H1 (cell line): Measurements from ENCODE around the gene DYDC2. TPM values are rescaled to one million over a fixed set of nuclear protein-coding genes. Genes with fewer than 3 reads are reported as not detected.

Source experiments
- CTCF ChIA-PET: fragments of 300-600 bp; sonication (Branson Sonifier 250); formaldehyde crosslinking; loops from one replicate; lab custom pipeline; 2021; ENCODE audit not compliant: partially characterized antibody; lab: Charles Lee
- POLR2A ChIA-PET: fragments of 300-600 bp; sonication (Branson Sonifier 250); formaldehyde crosslinking; loops from one replicate; lab custom pipeline; 2021; ENCODE audit warnings: inconsistent platforms; ENCODE audit not compliant: partially characterized antibody; lab: Charles Lee
- DNase-seq, 2 experiments: peaks; one replicate each; pipeline versions ENCODE4 v3.0.0 to v3.0.0-alpha.2; 2010 to 2022; ENCODE audit warnings: low spot score in 2 of 2, low read depth in 1 of 2, mixed read lengths in 1 of 2
- FAIRE-seq: peaks from 2 replicates; lab custom pipeline; 2011; peaks lifted over from hg19 to GRCh38; lab: Jason Lieb, UNC
- H2AFZ ChIP-seq: 2 replicates; pipeline ENCODE4 v1.8.1; 2012; ENCODE audit warnings: low read length, inconsistent platforms
- H2AK5ac ChIP-seq: 2 replicates; pipeline ENCODE4 v1.6.1; 2013; ENCODE audit warnings: low read depth, low read length
- H2BK120ac ChIP-seq: replicated peaks from 2 replicates; pipeline ENCODE3; 2013; ENCODE audit warnings: low read depth, low read length, inconsistent platforms
- H2BK12ac ChIP-seq: 2 replicates; pipeline ENCODE4 v1.6.1; 2013; ENCODE audit warnings: low read depth, low read length
- H2BK15ac ChIP-seq: 2 replicates; pipeline ENCODE4 v1.6.1; 2013; ENCODE audit warnings: low read length
- H2BK20ac ChIP-seq: 2 replicates; pipeline ENCODE4 v1.6.1; 2013; ENCODE audit warnings: low read length
- H2BK5ac ChIP-seq: 2 replicates; pipeline ENCODE4 v1.6.1; 2013; ENCODE audit warnings: low read depth, low read length
- H3K14ac ChIP-seq: 2 replicates; pipeline ENCODE4 v1.6.1; 2013; ENCODE audit warnings: inconsistent platforms; ENCODE audit not compliant: insufficient read length
- H3K18ac ChIP-seq: 2 replicates; pipeline ENCODE4 v1.6.1; 2013; ENCODE audit warnings: low read length; ENCODE audit errors: extremely low read depth
- H3K23ac ChIP-seq: 2 replicates; pipeline ENCODE4 v1.6.1; 2013; ENCODE audit warnings: inconsistent platforms; ENCODE audit not compliant: insufficient read length
- H3K23me2 ChIP-seq: 2 replicates; pipeline ENCODE4 v1.6.1; 2013; ENCODE audit warnings: low read depth, low read length
- H3K27ac ChIP-seq: 2 replicates; pipeline ENCODE4 v1.6.1; 2011; ENCODE audit warnings: low read depth, low read length, inconsistent platforms
- H3K27me3 ChIP-seq, 4 experiments: replicated peaks in 1 of 4; 1 replicate in 1 of 4; 2 replicates in 3 of 4; pipeline versions ENCODE4 v1.6.1 to v1.8.1; 2011 to 2013; ENCODE audit warnings: low read length in 3 of 4, mild to moderate bottlenecking in 3 of 4, inconsistent platforms in 2 of 4, mixed read lengths in 2 of 4, moderate library complexity in 1 of 4; ENCODE audit not compliant: control insufficient read depth in 3 of 4, insufficient read depth in 3 of 4; ENCODE audit errors: extremely low read depth in 1 of 4
- H3K36me3 ChIP-seq, 4 experiments: 2 replicates each; pipeline versions ENCODE4 v1.6.1 to v1.8.1; 2011 to 2013; ENCODE audit warnings: mild to moderate bottlenecking in 4 of 4, low read length in 3 of 4, moderate library complexity in 2 of 4, control low read depth in 1 of 4, inconsistent platforms in 1 of 4; ENCODE audit not compliant: insufficient read depth in 4 of 4, control insufficient read depth in 2 of 4
- H3K4ac ChIP-seq: replicated peaks from 2 replicates; pipeline ENCODE3; 2013; ENCODE audit warnings: low read length, low read depth, mixed read lengths, inconsistent platforms; ENCODE audit not compliant: insufficient read length
- H3K4me1 ChIP-seq, 4 experiments: replicated peaks in 1 of 4; 1 replicate in 1 of 4; 2 replicates in 3 of 4; pipeline versions ENCODE4 v1.6.1 to v1.8.1; 2011 to 2013; ENCODE audit warnings: low read length in 3 of 4, inconsistent platforms in 2 of 4, mixed read lengths in 1 of 4; ENCODE audit not compliant: insufficient read depth in 4 of 4, control insufficient read depth in 3 of 4
- H3K4me2 ChIP-seq, 2 experiments: 2 replicates each; pipeline versions ENCODE4 v1.6.1 to v1.8.1; 2011 to 2013; ENCODE audit warnings: low read depth in 2 of 2, low read length in 2 of 2, control low read depth in 1 of 2, inconsistent platforms in 1 of 2, mild to moderate bottlenecking in 1 of 2; ENCODE audit not compliant: insufficient read depth in 1 of 2
- H3K4me3 ChIP-seq, 4 experiments: fragments of 200-600, 300-600 bp in 1 of 4; sonication (generic), shearing (Covaris generic), sonication (Bioruptor Twin) in 1 of 4; 2 replicates each; pipeline versions ENCODE4 v1.5.1 to v1.8.1; 2011 to 2016; ENCODE audit warnings: low read length in 4 of 4, low read depth in 3 of 4, control low read depth in 2 of 4, inconsistent platforms in 2 of 4, mild to moderate bottlenecking in 2 of 4, mixed read lengths in 1 of 4, moderate library complexity in 1 of 4; ENCODE audit not compliant: insufficient read depth in 2 of 4; ENCODE audit errors: extremely low read depth in 1 of 4
- H3K56ac ChIP-seq: replicated peaks from 2 replicates; pipeline ENCODE3; 2013; ENCODE audit warnings: low read depth, mild to moderate bottlenecking, mixed read lengths, low read length, inconsistent platforms; ENCODE audit not compliant: insufficient read length
- H3K79me1 ChIP-seq: 2 replicates; pipeline ENCODE4 v1.6.1; 2013; ENCODE audit warnings: low read depth, low read length, control low read depth
- H3K79me2 ChIP-seq, 2 experiments: 2 replicates each; pipeline versions ENCODE4 v1.6.1 to v1.8.1; 2012 to 2013; ENCODE audit warnings: low read length in 2 of 2, mild to moderate bottlenecking in 2 of 2, inconsistent platforms in 1 of 2; ENCODE audit not compliant: insufficient read depth in 2 of 2, control insufficient read depth in 1 of 2
- H3K9ac ChIP-seq, 4 experiments: replicated peaks in 1 of 4; 1 replicate in 1 of 4; 2 replicates in 3 of 4; pipeline versions ENCODE4 v1.6.1 to v1.8.1; 2011 to 2013; ENCODE audit warnings: low read depth in 3 of 4, low read length in 3 of 4, control low read depth in 2 of 4, mild to moderate bottlenecking in 2 of 4, moderate library complexity in 2 of 4, inconsistent platforms in 1 of 4; ENCODE audit errors: extremely low read depth in 1 of 4
- H3K9me3 ChIP-seq, 2 experiments: 2 replicates each; pipeline versions ENCODE4 v1.6.1 to v1.8.1; 2012 to 2013; ENCODE audit warnings: mild to moderate bottlenecking in 2 of 2, moderate library complexity in 2 of 2, control low read depth in 1 of 2, inconsistent platforms in 1 of 2, low read depth in 1 of 2, low read length in 1 of 2, mixed read lengths in 1 of 2; ENCODE audit not compliant: insufficient read depth in 2 of 2
- H4K20me1 ChIP-seq, 2 experiments: replicated peaks in 1 of 2; 2 replicates each; pipeline versions ENCODE3 to v1.8.1; 2011 to 2013; ENCODE audit warnings: inconsistent platforms in 2 of 2, low read length in 2 of 2, mild to moderate bottlenecking in 1 of 2; ENCODE audit not compliant: insufficient read depth in 2 of 2, control insufficient read depth in 1 of 2
- H4K5ac ChIP-seq: 2 replicates; pipeline ENCODE4 v1.6.1; 2013; ENCODE audit warnings: low read length, low read depth, mixed read lengths, inconsistent platforms; ENCODE audit not compliant: insufficient read length
- H4K8ac ChIP-seq: 2 replicates; pipeline ENCODE4 v1.8.0; 2013; ENCODE audit warnings: mild to moderate bottlenecking, moderate library complexity, low read length, inconsistent platforms; ENCODE audit not compliant: insufficient read depth; ENCODE audit errors: extremely low read depth
- H4K91ac ChIP-seq: replicated peaks from 2 replicates; pipeline ENCODE3; 2013; ENCODE audit warnings: low read length, mixed read lengths, inconsistent platforms; ENCODE audit not compliant: insufficient read length
- ATF3 ChIP-seq: IDR thresholded peaks from 2 replicates; pipeline ENCODE4 v1.6.1; 2011; ENCODE audit warnings: low read depth, mild to moderate bottlenecking, low read length; ENCODE audit not compliant: insufficient read depth
- CBX5 ChIP-seq: fragments of 300-800, 300-1000 bp; sonication (generic); IDR thresholded peaks from 2 replicates; pipeline ENCODE4 v1.7.1; 2016; ENCODE audit warnings: antibody characterized with exemption, low read length, low read depth
- CHD2 ChIP-seq: IDR thresholded peaks from 2 replicates; pipeline ENCODE4 v1.6.1; 2012; ENCODE audit warnings: low read length, improper control_type of control experiment
- CTBP2 ChIP-seq: IDR thresholded peaks from 2 replicates; pipeline ENCODE4 v1.7.0; 2011; ENCODE audit warnings: borderline replicate concordance, mild to moderate bottlenecking, moderate library complexity, mixed read lengths, low read length; ENCODE audit not compliant: insufficient read depth, insufficient read length
- EGR1 ChIP-seq: IDR thresholded peaks from 2 replicates; pipeline ENCODE4 v1.6.1; 2011; ENCODE audit warnings: low read depth, low read length, borderline replicate concordance
- EZH2 ChIP-seq: fragments of 200-600 bp; sonication (generic); IDR thresholded peaks from 2 replicates; pipeline ENCODE4 v1.7.1; 2012; ENCODE audit warnings: low read depth, mild to moderate bottlenecking, moderate library complexity, low read length, inconsistent platforms; ENCODE audit not compliant: severe bottlenecking
- FOSL1 ChIP-seq: IDR thresholded peaks from 2 replicates; pipeline ENCODE4 v1.6.1; 2011; ENCODE audit warnings: mild to moderate bottlenecking, low read depth, low read length, moderate library complexity; ENCODE audit not compliant: insufficient read depth
- GABPA ChIP-seq: IDR thresholded peaks from 2 replicates; pipeline ENCODE4 v1.6.1; 2011; ENCODE audit warnings: mild to moderate bottlenecking, low read length, moderate library complexity, borderline replicate concordance; ENCODE audit not compliant: insufficient read depth
- JUN ChIP-seq: IDR thresholded peaks from 2 replicates; pipeline ENCODE4 v1.6.1; 2011; ENCODE audit warnings: low read depth, mild to moderate bottlenecking, improper control_type of control experiment, low read length
- PHF8 ChIP-seq: fragments of 200-600 bp; sonication (generic); conservative IDR thresholded peaks from 2 replicates; pipeline ENCODE4 v1.7.1; 2012; ENCODE audit warnings: low read depth, mild to moderate bottlenecking, inconsistent platforms, low read length, moderate library complexity
- SP4 ChIP-seq: IDR thresholded peaks from 2 replicates; pipeline ENCODE4 v1.6.1; 2012; ENCODE audit warnings: low read length, inconsistent platforms
- TAF1 ChIP-seq: IDR thresholded peaks from 2 replicates; pipeline ENCODE4 v1.6.1; 2011; ENCODE audit warnings: mild to moderate bottlenecking, low read depth, low read length
- TBP ChIP-seq: IDR thresholded peaks from 2 replicates; pipeline ENCODE4 v1.6.1; 2011; ENCODE audit warnings: low read depth, low read length, improper control_type of control experiment
- YY1 ChIP-seq: IDR thresholded peaks from 2 replicates; pipeline ENCODE4 v1.6.1; 2011; ENCODE audit warnings: low read depth, mild to moderate bottlenecking, low read length
- WGBS, 2 experiments: shearing (Covaris generic) in 1 of 2; methylation state at CpG; one replicate each; pipeline versions ENCODE4 v1.1.6 to v1.1.7; 2013 to 2015; ENCODE audit warnings: low lambda C conversion rate in 2 of 2, mixed read lengths in 2 of 2, inconsistent platforms in 1 of 2, low coverage in 1 of 2, missing lambda C conversion rate in 1 of 2; ENCODE audit not compliant: insufficient replicate concordance in 2 of 2, insufficient coverage in 1 of 2, insufficient read length in 1 of 2; ENCODE audit errors: extremely low coverage in 1 of 2, missing lambda C conversion rate in 1 of 2; 5-methylcytosine and 5-hydroxymethylcytosine counted together
- polyA plus RNA-seq, 7 experiments: library from polyadenylated mRNA; depleted of rRNA in 3 of 7; stranded (reverse) in 5 of 7; unstranded in 2 of 7; fragments of >200 nt in 5 of 7; fragments of 200-250 nt in 2 of 7; gene quantifications; 1 replicate in 5 of 7; 2 replicates in 1 of 7; 4 replicates in 1 of 7; pipeline versions ENCODE4 v1.2.1 to v1.2.3, GENCODE V29; 2011 to 2013; ENCODE audit warnings: missing spikeins in 2 of 7, mixed read lengths in 2 of 7
- total RNA-seq: library from RNA; stranded (reverse); fragmentation: NEBNext Ultra II Directional; extraction: Animal tissue kit (Norgen Biotek cat#: 25700); gene quantifications from 2 replicates; pipeline ENCODE4 v1.2.1, GENCODE V29; 2021

The DYDC2 gene
- total and polyA plus RNA-seq, 2 of the 8 experiments (the other 6 are each of a cell fraction or from before 2014, with no cell fraction given), result 1.5 to 5.2 TPM

- Histone ChIP-seq H3K27ac (no peak overlapping the region), H2BK5ac (no peak overlapping the region), H3K14ac (no peak overlapping the region), H3K36me3 (no peaks in the 10 kb centered on the region), H4K8ac (no peak overlapping the region), H2AFZ (no peak overlapping the region), H3K27me3 (peaks cover 0 to 4% (median 0%) of the 10 kb centered on the region in 4 experiments; a peak in 2 of 7 replicates), H3K23ac (no peak overlapping the region), H3K79me2 (no peaks in the 10 kb centered on the region), H2BK15ac (no peak overlapping the region), H3K56ac (no peak overlapping the region), H3K23me2 (peaks cover 9% of the 10 kb centered on the region; the same call in 1 of the 2 replicates), H3K18ac (no peak overlapping the region), H3K4me3 (no peak overlapping the region), H3K4me1 (peaks cover 0 to 11% (median 3%) of the 10 kb centered on the region in 4 experiments; a peak in 6 of 7 replicates), H3K4ac (no peak overlapping the region), H2BK20ac (no peak overlapping the region), H2BK12ac (no peak overlapping the region), H4K20me1 (no peaks in the 10 kb centered on the region), H2BK120ac (no peak overlapping the region), H4K91ac (no peak overlapping the region), H2AK5ac (no peak overlapping the region), H3K9me3 (no peaks in the 10 kb centered on the region; a peak in 1 of 4 replicates), H3K79me1 (no peaks in the 10 kb centered on the region), H3K9ac (no peak overlapping the region), H4K5ac (no peak overlapping the region), H3K4me2 (no peak overlapping the region)
- FAIRE-seq (no peak), DNase-seq (no peak)
- 94% methylated on average over 19 of the region's 22 CpGs; no CpG with 5 or more reads in 1 of the 2 experiments for whole genome bisulfite sequencing, 2 experiments
- CTCF ChIA-PET, result interaction anchor here (0.8 to 1.7 kb wide), 5 partner anchors 19 to 98 kb away, joined by 3 to 4 read pairs (median 3); no protein-coding TSS in a partner anchor
- POLR2A ChIA-PET, result interaction anchor here (0.6 kb wide), 1 partner anchor 13 kb away, joined by 3 read pairs; no protein-coding TSS in a partner anchor
- TF ChIP-seq SP4 (no peak), YY1 (no peak), TBP (no peak), FOSL1 (no peak), EZH2 (no peak), GABPA (no peak), EGR1 (no peak), PHF8 (no peak), JUN (no peak), TAF1 (no peak), CTBP2 (no peak), CBX5 (no peak), ATF3 (no peak), CHD2 (no peak)
Observed at GRCh38 chr10:80359644-80360043, 3.1 kb downstream of the DYDC2 start.
